IMR-90 (cell line): ENCODE data around the gene PTCD2. TPM values are rescaled to one million over a fixed set of nuclear protein-coding genes. Genes with fewer than 3 reads are reported as not detected.

Source experiments
- ATAC-seq: fragments of 200-7000 bp; cut with Tn5 transposase; 2 replicates; pipeline ENCODE4 v1.9.1; 2020; ENCODE audit warnings: low read depth, mild to moderate bottlenecking, moderate library complexity
- BruUV-seq: library from RNA; stranded (reverse); fragments of 400-500 nt; replicated peaks from 2 replicates; lab custom pipeline; 2021; lab: Mats Ljungman, UMichigan
- CTCF ChIA-PET: fragments of 300-600 bp; formaldehyde crosslinking; extraction: SDS; loops from one replicate; lab custom pipeline; 2021; ENCODE audit warnings: antibody characterized with exemption; lab: Yijun Ruan, JAX
- POLR2A ChIA-PET: fragments of 300-600 bp; sonication (Branson Sonifier 250); formaldehyde crosslinking; loops from one replicate; lab custom pipeline; 2022; ENCODE audit warnings: antibody characterized with exemption; ENCODE audit not compliant: unreplicated experiment; lab: Charles Lee
- DNase-seq: peaks from one replicate; pipeline ENCODE4 v3.0.0; 2013
- H2AFZ ChIP-seq: replicated peaks from 2 replicates; pipeline ENCODE3; 2013; ENCODE audit warnings: low read length, mild to moderate bottlenecking; ENCODE audit not compliant: poor library complexity
- H2AK5ac ChIP-seq: 2 replicates; pipeline ENCODE4 v1.6.1; 2013; ENCODE audit warnings: low read depth, low read length, inconsistent platforms
- H2AK9ac ChIP-seq: replicated peaks from 2 replicates; pipeline ENCODE3; 2013; ENCODE audit warnings: mild to moderate bottlenecking, low read depth, low read length, moderate library complexity; ENCODE audit not compliant: poor library complexity
- H2BK120ac ChIP-seq: 2 replicates; pipeline ENCODE4 v1.6.1; 2013; ENCODE audit warnings: low read depth, low read length, inconsistent platforms
- H2BK15ac ChIP-seq: 3 replicates; pipeline ENCODE4 v1.6.1; 2013; ENCODE audit warnings: low read depth, low read length, inconsistent platforms
- H2BK20ac ChIP-seq: 2 replicates; pipeline ENCODE4 v1.6.1; 2013; ENCODE audit warnings: low read depth, mild to moderate bottlenecking, inconsistent platforms, low read length, moderate library complexity
- H2BK5ac ChIP-seq: 2 replicates; pipeline ENCODE4 v1.6.1; 2013; ENCODE audit warnings: mild to moderate bottlenecking, low read depth, low read length, inconsistent platforms; ENCODE audit not compliant: poor library complexity, severe bottlenecking
- H3K14ac ChIP-seq: replicated peaks from 2 replicates; pipeline ENCODE4 v1.6.1; 2013; ENCODE audit warnings: low read depth, low read length, inconsistent platforms
- H3K18ac ChIP-seq: 2 replicates; pipeline ENCODE4 v1.6.1; 2013; ENCODE audit warnings: low read depth, low read length, control low read depth
- H3K23ac ChIP-seq: 2 replicates; pipeline ENCODE4 v1.6.1; 2013; ENCODE audit warnings: low read depth, low read length, inconsistent platforms
- H3K27ac ChIP-seq: 2 replicates; pipeline ENCODE4 v1.5.1; 2013; ENCODE audit warnings: mild to moderate bottlenecking, control low read depth, low read length; ENCODE audit not compliant: insufficient read depth
- H3K27me3 ChIP-seq: 2 replicates; pipeline ENCODE4 v1.6.1; 2013; ENCODE audit warnings: low read length; ENCODE audit not compliant: control insufficient read depth, insufficient read depth
- H3K36me3 ChIP-seq: 2 replicates; pipeline ENCODE4 v1.6.1; 2013; ENCODE audit warnings: low read length, mixed read lengths; ENCODE audit not compliant: control insufficient read depth, insufficient read depth
- H3K4ac ChIP-seq: 2 replicates; pipeline ENCODE4 v1.6.1; 2013; ENCODE audit warnings: low read depth, low read length, inconsistent platforms
- H3K4me1 ChIP-seq: 2 replicates; pipeline ENCODE4 v1.6.1; 2013; ENCODE audit warnings: low read length, mixed read lengths; ENCODE audit not compliant: control insufficient read depth, insufficient read depth
- H3K4me2 ChIP-seq: 2 replicates; pipeline ENCODE4 v1.6.1; 2013; ENCODE audit warnings: low read depth, mild to moderate bottlenecking, control low read depth, low read length, moderate library complexity
- H3K4me3 ChIP-seq: 2 replicates; pipeline ENCODE4 v1.5.1; 2013; ENCODE audit warnings: low read depth, mild to moderate bottlenecking, control low read depth, low read length, moderate library complexity; ENCODE audit not compliant: insufficient read depth
- H3K56ac ChIP-seq: 2 replicates; pipeline ENCODE4 v1.6.1; 2013; ENCODE audit warnings: low read length, inconsistent platforms; ENCODE audit not compliant: insufficient read depth; ENCODE audit errors: extremely low read depth
- H3K79me1 ChIP-seq, 2 experiments: 2 replicates each; pipeline ENCODE4 v1.6.1; 2013; ENCODE audit warnings: low read length in 2 of 2, inconsistent platforms in 1 of 2, low read depth in 1 of 2
- H3K9ac ChIP-seq: 2 replicates; pipeline ENCODE4 v1.6.1; 2013; ENCODE audit warnings: low read depth, low read length, control low read depth
- H3K9me1 ChIP-seq: 2 replicates; pipeline ENCODE4 v1.6.1; 2013; ENCODE audit warnings: low read length, inconsistent platforms; ENCODE audit not compliant: insufficient read depth
- H3K9me3 ChIP-seq: 2 replicates; pipeline ENCODE4 v1.6.1; 2013; ENCODE audit warnings: low read length; ENCODE audit not compliant: control insufficient read depth, insufficient read depth
- H4K20me1 ChIP-seq: 2 replicates; pipeline ENCODE4 v1.6.1; 2013; ENCODE audit warnings: low read length, inconsistent platforms; ENCODE audit not compliant: insufficient read depth
- H4K5ac ChIP-seq: 2 replicates; pipeline ENCODE4 v1.6.1; 2013; ENCODE audit warnings: mild to moderate bottlenecking, low read depth, low read length, control low read depth
- H4K8ac ChIP-seq, 2 experiments: 2 replicates each; pipeline ENCODE4 v1.6.1; 2013; ENCODE audit warnings: low read depth in 2 of 2, low read length in 2 of 2, control low read depth in 1 of 2, inconsistent platforms in 1 of 2
- H4K91ac ChIP-seq: 2 replicates; pipeline ENCODE4 v1.6.1; 2013; ENCODE audit warnings: low read depth, low read length, inconsistent platforms; ENCODE audit not compliant: insufficient read depth
- BHLHE40 ChIP-seq: fragments of 150-350 bp; IDR thresholded peaks from 2 replicates; pipeline ENCODE4 v1.6.1; 2016; ENCODE audit warnings: mild to moderate bottlenecking, low read depth, low read length
- CEBPB ChIP-seq: IDR thresholded peaks from 2 replicates; pipeline ENCODE4 v1.6.1; 2012; ENCODE audit warnings: low read depth, low read length, improper control_type of control experiment
- CHD1 ChIP-seq: IDR thresholded peaks from 2 replicates; pipeline ENCODE4 v1.6.1; 2012; ENCODE audit warnings: low read depth, low read length, improper control_type of control experiment
- FOS ChIP-seq: fragments of 150-350 bp; IDR thresholded peaks from 2 replicates; pipeline ENCODE4 v1.6.1; 2016; ENCODE audit warnings: low read depth, low read length
- MAFK ChIP-seq: IDR thresholded peaks from 2 replicates; pipeline ENCODE4 v1.6.1; 2012; ENCODE audit warnings: low read depth, low read length, improper control_type of control experiment
- MAZ ChIP-seq: IDR thresholded peaks from 2 replicates; pipeline ENCODE4 v1.6.1; 2012; ENCODE audit warnings: low read depth, mild to moderate bottlenecking, low read length, improper control_type of control experiment, moderate library complexity, borderline replicate concordance
- MXI1 ChIP-seq: IDR thresholded peaks from 2 replicates; pipeline ENCODE4 v1.6.1; 2012; ENCODE audit warnings: low read depth, mild to moderate bottlenecking, low read length, moderate library complexity, borderline replicate concordance
- POLR2A ChIP-seq: IDR thresholded peaks from 2 replicates; pipeline ENCODE4 v1.6.1; 2012; ENCODE audit warnings: mild to moderate bottlenecking, low read depth, low read length
- RAD21 ChIP-seq: IDR thresholded peaks from 2 replicates; pipeline ENCODE4 v1.6.1; 2012; ENCODE audit warnings: low read length, improper control_type of control experiment
- RCOR1 ChIP-seq: IDR thresholded peaks from 2 replicates; pipeline ENCODE4 v1.6.1; 2012; ENCODE audit warnings: mild to moderate bottlenecking, low read length, improper control_type of control experiment; ENCODE audit not compliant: insufficient replicate concordance
- RFX5 ChIP-seq: IDR thresholded peaks from 2 replicates; pipeline ENCODE4 v1.8.0; 2012; ENCODE audit warnings: low read depth, mild to moderate bottlenecking, low read length, moderate library complexity
- SMC3 ChIP-seq: fragments of 150-350 bp; IDR thresholded peaks from 2 replicates; pipeline ENCODE4 v1.6.1; 2016; ENCODE audit warnings: low read depth, mild to moderate bottlenecking, antibody characterized with exemption, low read length, moderate library complexity
- WGBS, 2 experiments: methylation state at CpG; one replicate each; pipeline versions ENCODE4 v1.1.5 to v1.1.7; 2013; ENCODE audit warnings: missing lambda C conversion rate in 2 of 2; ENCODE audit not compliant: insufficient read length in 1 of 2; ENCODE audit errors: extremely low coverage in 2 of 2; 5-methylcytosine and 5-hydroxymethylcytosine counted together
- dilution Hi-C: fragments of 300-500 bp; cut with HindIII; formaldehyde crosslinking; loops from one replicate; pipeline ENCODE4 v1.14.3; 2018; ENCODE audit warnings: low sequenced_read_pairs; ENCODE audit not compliant: unreplicated experiment
- in situ Hi-C: fragments of 300-500 bp; cut with MboI; formaldehyde crosslinking; loops from 3 replicates; pipeline ENCODE4 v1.14.3; 2019; ENCODE audit warnings: low sequenced_read_pairs, inconsistent platforms, mixed read lengths
- intact Hi-C: fragments of 100-400 bp; cut with micrococcal nuclease; formaldehyde crosslinking; loops from 2 replicates; pipeline ENCODE4 v1.10.0; 2022
- polyA plus RNA-seq, 3 experiments: library from polyadenylated mRNA; depleted of rRNA; stranded (reverse); fragments of >200 nt; gene quantifications; 2 replicates each; pipeline ENCODE4 v1.2.3, GENCODE V29; 2012; ENCODE audit warnings: low replicate concordance in 1 of 3
- total RNA-seq: library from RNA; depleted of rRNA; stranded (reverse); fragments of >200 nt; gene quantifications from 2 replicates; pipeline ENCODE4 v1.2.3, GENCODE V29; 2012
- TF ChIP-seq, protein P1 (sequence below): conservative IDR thresholded peaks from 2 replicates; pipeline ENCODE4 v1.5.1; 2012; ENCODE audit warnings: mild to moderate bottlenecking, low read depth, low read length, improper control_type of control experiment
- TF ChIP-seq, protein P2 (sequence below): fragments of 150-350 bp; IDR thresholded peaks from 2 replicates; pipeline ENCODE4 v1.6.1; 2017; ENCODE audit warnings: mild to moderate bottlenecking, antibody characterized with exemption, low read length, low read depth

Gene PTCD2
- total and polyA plus RNA-seq, 2 of the 4 experiments (the other 2 are of a cell fraction): 6.5 to 9.9 TPM

DNA sequence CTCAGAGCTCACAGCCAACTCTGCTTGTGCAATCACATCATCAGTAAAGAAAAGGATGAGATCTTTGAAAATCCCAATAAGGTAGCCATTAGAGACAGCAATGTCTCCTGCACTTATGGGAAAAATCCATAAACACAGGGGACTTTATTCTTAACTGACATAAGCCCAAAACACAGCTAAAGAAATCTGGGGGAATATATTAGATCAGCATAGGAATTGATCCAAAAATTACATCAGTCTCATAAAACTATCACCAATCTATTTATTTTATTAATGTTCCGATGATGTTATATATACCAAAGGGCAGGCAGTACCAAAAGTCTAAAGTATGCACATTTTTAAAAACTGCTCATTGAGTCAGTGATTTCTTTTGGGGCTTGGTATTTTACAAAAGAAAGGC is 7.0 kb upstream of the PTCD2 start:
- CTCF ChIA-PET: interaction anchor here (0.6 kb wide), 1 partner anchor 33 kb away, joined by 3 read pairs; no protein-coding TSS in a partner anchor
- in situ Hi-C loops: loop anchor here (25.0 kb wide), 1 partner anchor 726 kb away; the partner anchor contains the start of gene MCCC2
- BruUV-seq: no TSS peak

More for the DNA sequence above, 7.0 kb upstream of the PTCD2 start:
- no peak overlapping the region for H2BK15ac ChIP-seq
- no peak overlapping the region for H4K91ac ChIP-seq
- no peak overlapping the region for H3K56ac ChIP-seq
- no peaks in the 10 kb centered on the region for H3K9me3 ChIP-seq
- no peak overlapping the region for H4K5ac ChIP-seq
- H4K20me1 ChIP-seq: no peaks in the 10 kb centered on the region
- intact Hi-C loops: no loop called here
- peaks cover 7 to 24% of the 10 kb centered on the region in 2 experiments for H3K79me1 ChIP-seq
- ATAC-seq (no peak), DNase-seq (no peak)
- H2BK120ac ChIP-seq: no peak overlapping the region
- H2AK9ac ChIP-seq: no peak overlapping the region
- peaks cover 3% of the 10 kb centered on the region for H3K9me1 ChIP-seq
- H3K36me3 ChIP-seq: peaks cover 6% of the 10 kb centered on the region; the same call in 1 of the 2 replicates
- H3K23ac ChIP-seq: no peak overlapping the region
- WGBS, 2 experiments: no CpG with 5 or more reads among the region's 1 CpG
- H3K27ac ChIP-seq: no peak overlapping the region
- no peak overlapping the region for H2AFZ ChIP-seq
- POLR2A ChIA-PET: no interaction called here
- H2BK5ac ChIP-seq: no peak overlapping the region
- no peak overlapping the region for H3K4me3 ChIP-seq
- H4K8ac ChIP-seq: no peak overlapping the region
- H3K4me2 ChIP-seq: no peak overlapping the region
- H3K4me1 ChIP-seq: no peaks in the 10 kb centered on the region
- H2AK5ac ChIP-seq: no peak overlapping the region
- H3K18ac ChIP-seq: no peak overlapping the region
- dilution Hi-C loops: no loop called here
- no peak overlapping the region for H3K14ac ChIP-seq
- no peak overlapping the region for H2BK20ac ChIP-seq
- no peak for TF ChIP-seq MAFK
- no peak for TF ChIP-seq CEBPB
- TF ChIP-seq FOS: no peak
- TF ChIP-seq MAZ: no peak
- no peak for TF ChIP-seq RCOR1
- TF ChIP-seq BHLHE40: no peak
- TF ChIP-seq, protein P1, sequence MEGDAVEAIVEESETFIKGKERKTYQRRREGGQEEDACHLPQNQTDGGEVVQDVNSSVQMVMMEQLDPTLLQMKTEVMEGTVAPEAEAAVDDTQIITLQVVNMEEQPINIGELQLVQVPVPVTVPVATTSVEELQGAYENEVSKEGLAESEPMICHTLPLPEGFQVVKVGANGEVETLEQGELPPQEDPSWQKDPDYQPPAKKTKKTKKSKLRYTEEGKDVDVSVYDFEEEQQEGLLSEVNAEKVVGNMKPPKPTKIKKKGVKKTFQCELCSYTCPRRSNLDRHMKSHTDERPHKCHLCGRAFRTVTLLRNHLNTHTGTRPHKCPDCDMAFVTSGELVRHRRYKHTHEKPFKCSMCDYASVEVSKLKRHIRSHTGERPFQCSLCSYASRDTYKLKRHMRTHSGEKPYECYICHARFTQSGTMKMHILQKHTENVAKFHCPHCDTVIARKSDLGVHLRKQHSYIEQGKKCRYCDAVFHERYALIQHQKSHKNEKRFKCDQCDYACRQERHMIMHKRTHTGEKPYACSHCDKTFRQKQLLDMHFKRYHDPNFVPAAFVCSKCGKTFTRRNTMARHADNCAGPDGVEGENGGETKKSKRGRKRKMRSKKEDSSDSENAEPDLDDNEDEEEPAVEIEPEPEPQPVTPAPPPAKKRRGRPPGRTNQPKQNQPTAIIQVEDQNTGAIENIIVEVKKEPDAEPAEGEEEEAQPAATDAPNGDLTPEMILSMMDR: no peak
- no peak for TF ChIP-seq RAD21
- no peak for TF ChIP-seq MXI1
- no peak for TF ChIP-seq SMC3
- no peak for TF ChIP-seq POLR2A
- TF ChIP-seq RFX5: no peak
- TF ChIP-seq CHD1: no peak
- TF ChIP-seq, protein P2, sequence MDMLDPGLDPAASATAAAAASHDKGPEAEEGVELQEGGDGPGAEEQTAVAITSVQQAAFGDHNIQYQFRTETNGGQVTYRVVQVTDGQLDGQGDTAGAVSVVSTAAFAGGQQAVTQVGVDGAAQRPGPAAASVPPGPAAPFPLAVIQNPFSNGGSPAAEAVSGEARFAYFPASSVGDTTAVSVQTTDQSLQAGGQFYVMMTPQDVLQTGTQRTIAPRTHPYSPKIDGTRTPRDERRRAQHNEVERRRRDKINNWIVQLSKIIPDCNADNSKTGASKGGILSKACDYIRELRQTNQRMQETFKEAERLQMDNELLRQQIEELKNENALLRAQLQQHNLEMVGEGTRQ: no peak
- no peaks in the 10 kb centered on the region for H3K27me3 ChIP-seq
- no peak overlapping the region for H3K4ac ChIP-seq
- H3K9ac ChIP-seq: no peak overlapping the region
